HG02970 (cell line): ENCODE data around the gene CADPS.

Experiments
- ATAC-seq: cut with Tn5 transposase; IDR thresholded peaks from one replicate; pipeline ENCODE4 v1.9.1; 2021; ENCODE audit warnings: mild to moderate bottlenecking, moderate library complexity, moderate number of reproducible peaks; ENCODE audit not compliant: unreplicated experiment, low FRiP score

Gene CADPS

GRCh38 chr3:62567097-62568021 lies 307.9 kb downstream of the CADPS start:
- ATAC-seq, result no peak

DNA sequence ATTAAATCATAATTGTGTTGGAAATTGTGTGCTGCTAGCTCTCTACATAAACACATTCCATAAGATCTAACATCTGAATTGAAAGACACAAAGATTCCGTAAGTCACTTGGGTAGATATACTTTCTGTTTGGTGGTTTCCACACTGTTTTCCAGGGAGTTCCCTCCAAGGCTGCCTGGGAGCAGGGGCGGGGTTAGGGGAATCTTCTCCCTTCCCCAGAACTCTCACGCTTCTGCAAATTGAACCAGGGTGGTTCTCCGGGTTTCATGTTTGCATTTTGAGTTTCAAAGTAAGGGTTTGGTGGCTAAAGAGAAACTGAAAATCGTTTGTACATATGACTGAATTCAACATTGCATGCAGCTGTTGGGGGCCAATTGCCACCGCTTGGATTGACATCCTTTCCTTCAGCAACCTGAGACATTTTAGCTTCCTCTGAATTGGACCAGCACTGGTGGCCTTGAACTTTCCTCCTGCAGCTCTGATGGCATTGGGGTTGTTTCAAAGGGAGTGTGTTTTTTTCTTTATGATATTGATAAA lies 309.1 kb downstream of the CADPS start:
- ATAC-seq, result no peak

DNA sequence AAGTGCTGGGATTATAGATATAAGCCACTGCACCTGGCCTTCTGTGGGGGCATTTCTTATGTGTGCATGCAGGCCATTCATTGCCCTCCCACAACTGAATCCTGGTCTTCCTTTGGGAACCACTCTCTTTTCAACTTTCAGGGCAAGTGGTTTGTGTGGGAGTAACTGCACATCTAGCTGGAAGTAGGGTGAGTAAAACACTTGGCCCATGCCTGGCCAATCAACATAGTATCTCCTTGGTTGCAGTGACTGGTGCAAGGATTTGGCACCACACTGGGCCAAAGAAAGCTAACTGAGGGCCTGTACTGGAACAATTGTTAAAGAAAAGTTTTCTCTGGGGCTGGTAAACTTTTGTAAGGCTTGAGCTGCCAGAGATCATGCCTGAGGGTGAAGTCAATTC lies 312.6 kb downstream of the CADPS start:
- ATAC-seq, result no peak

DNA sequence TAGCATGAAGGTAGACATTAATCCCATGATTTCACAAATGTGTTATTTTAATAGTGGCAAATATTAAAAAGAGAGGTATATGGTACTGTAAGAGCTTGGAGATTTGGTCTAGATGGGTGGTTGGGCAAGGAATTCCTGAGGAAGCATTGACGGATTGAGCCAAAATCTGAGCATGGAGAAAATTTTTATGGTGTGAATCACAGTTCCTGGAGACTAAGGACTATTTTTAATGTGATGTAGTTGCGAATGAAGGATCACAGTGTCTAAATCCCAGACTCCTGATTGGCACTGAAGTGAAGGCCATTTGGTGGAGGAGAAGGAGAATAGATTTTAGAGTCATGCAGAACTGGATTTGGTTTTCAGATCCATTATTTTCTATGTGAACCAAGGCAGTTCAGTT lies 313.2 kb downstream of the CADPS start:
- ATAC-seq, result no peak

- no peak for ATAC-seq
These were observed 315.3 kb downstream of the CADPS start for GRCh38 chr3:62559831-62560445.

DNA sequence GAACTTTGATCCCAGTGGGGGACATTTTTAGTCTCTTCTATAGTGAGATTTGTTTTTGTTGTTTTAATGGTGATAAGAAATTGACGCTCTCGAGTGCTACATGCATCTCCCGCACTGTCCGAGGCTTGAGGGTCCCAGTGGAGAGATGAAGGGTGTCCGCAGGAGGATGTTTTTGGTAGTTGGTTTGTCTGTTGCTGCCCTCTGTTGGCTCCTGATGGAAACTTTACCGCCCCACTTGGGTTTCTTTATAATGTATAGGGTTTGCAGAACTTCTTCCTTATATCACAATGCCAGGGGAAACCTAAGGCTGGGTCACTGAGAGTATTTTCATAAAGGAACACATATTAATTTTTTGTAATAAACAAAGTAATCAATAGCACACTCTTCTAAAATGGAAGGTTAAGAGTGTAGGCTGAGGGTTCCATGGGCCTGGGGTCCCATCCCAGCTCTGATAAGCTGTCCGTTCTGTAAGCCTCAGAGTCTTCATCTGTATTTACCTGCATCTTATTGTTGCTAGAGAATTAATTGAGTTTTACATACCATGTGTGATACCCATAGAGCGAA lies 316.6 kb downstream of the CADPS start:
- no peak for ATAC-seq

- no peak for ATAC-seq
These were observed 317.2 kb downstream of the CADPS start for GRCh38 chr3:62557983-62558382.

GRCh38 chr3:62557450-62557849 lies 317.8 kb downstream of the CADPS start:
- no peak for ATAC-seq

DNA sequence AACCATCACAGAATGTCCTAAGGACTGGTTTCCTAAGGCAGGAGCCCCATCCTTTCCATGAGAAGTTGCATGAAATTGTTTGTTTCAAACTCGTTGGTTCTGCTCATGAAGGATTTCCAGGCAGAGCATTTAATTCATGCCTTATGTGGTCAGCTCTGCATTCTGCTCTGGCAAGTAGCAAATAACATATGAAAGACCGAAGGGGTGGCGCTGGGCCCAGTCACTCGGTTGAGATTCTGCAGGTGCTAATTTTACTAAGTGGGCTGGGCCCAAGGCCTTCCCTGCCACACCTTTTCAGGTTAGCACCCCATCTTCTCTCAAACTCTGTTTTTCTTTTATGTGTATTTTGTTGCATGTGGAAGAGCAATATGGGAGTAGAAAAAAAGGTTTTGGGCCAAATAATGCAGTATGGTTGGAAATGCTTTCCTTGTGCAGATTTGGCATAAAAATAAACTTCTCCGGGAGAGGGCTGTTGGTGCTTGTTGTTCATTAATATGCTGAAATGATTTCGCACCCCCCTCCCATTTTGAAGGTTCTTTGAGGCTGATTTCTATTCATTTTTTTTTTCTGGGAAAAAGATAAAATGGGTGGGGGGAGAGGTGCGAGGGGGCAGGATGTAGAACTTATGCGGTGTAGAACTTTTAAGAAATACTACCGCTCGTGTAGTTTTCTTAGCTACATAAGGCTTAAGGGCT lies 318.9 kb downstream of the CADPS start:
- ATAC-seq, result no peak

GRCh38 chr3:62554264-62554799 lies 320.9 kb downstream of the CADPS start:
- no peak for ATAC-seq

GRCh38 chr3:62553811-62554210 lies 321.4 kb downstream of the CADPS start:
- ATAC-seq, result no peak

GRCh38 chr3:62551556-62551955 lies 323.7 kb downstream of the CADPS start:
- no peak for ATAC-seq

DNA sequence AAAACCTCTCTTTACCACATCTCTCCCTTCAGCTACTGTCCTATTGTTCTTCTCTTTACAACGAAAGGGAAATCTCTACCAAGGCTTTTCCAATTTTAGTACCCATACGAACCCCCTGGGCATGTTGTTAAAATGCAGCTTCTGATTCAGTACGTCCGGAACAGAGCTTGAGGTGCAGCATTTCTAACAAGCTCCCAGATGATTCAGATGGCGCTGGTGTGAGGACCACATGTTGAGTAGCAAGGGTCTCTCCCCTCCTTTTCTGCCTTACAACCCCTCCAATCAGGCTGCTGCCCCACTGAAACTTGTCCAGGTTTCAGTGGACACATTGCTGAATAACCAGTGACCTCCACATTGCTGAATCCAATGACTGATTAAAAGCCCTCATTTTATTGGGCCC lies 324.8 kb downstream of the CADPS start:
- no peak for ATAC-seq

- ATAC-seq, result no peak
These were observed 326.5 kb downstream of the CADPS start for GRCh38 chr3:62548528-62549205.

DNA sequence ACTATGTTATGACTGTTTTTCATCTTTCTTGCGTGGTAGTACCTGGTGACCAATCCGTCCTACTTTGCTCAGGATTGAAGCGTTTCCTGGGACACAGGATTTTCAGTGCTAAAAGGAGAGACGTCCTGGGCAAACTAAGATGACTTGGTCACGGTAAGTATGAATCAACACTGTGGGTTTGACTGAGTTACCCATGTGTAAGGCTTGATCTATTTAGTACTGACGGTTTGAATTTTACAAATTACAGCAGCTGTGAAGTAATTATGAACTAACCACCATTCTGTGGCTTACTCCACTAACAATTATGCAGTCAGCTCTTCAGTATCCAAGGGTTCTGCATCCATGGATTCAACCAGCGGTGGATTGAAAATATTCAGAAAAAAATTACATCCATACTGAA lies 328.9 kb downstream of the CADPS start:
- ATAC-seq, result no peak

DNA sequence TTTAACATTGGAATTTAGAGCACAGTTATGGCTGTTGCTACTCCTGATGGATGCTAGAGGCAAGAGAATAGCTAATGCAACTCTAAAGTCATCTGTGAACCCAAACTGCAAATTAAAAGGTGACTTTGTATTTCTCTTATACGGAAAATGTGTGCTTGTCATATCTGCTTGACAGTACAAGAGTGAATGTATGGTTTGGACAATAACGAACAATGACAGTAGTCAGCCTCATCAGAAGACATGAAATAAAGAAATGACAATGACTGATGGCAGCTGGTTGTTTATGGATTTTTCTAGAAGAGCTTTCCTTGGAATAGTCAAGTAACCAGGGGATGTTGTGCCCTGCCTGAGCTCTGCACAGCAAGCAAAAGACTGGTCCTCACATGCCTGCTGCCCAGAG lies 333.0 kb downstream of the CADPS start:
- no peak for ATAC-seq

- ATAC-seq, result no peak
These were observed 335.5 kb downstream of the CADPS start for GRCh38 chr3:62539762-62540161.

DNA sequence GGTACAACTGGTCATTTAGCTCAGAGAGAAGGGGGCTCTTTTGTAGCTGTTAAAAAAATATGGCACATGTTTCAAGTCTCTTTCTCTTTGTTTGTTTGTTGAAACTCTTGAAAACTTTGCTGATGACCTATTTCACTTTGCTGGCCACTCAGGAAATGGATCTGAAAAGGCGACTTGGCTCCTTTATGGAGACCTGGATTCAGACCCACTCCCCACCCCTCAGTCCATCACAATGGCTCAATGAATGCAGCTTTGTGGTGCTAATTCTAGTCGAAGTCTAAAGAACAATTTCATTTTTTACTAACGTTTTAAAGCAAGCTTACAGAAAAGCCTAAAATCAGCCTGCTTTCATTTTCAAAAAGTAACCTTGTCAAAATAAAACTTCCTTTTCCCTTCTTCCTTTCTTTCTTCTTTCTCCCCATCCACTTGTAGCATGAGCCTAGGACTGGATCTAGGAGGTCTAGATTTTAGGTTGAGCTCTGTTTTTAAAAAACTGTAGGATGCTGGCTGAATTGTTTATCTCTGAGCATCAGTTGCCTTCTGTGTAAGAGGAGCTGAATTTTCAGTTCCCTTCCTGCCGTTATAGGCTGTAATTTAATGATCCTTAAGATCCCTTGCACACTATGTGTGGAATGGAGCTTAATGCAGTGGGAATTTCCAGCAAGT lies 336.4 kb downstream of the CADPS start:
- no peak for ATAC-seq

DNA sequence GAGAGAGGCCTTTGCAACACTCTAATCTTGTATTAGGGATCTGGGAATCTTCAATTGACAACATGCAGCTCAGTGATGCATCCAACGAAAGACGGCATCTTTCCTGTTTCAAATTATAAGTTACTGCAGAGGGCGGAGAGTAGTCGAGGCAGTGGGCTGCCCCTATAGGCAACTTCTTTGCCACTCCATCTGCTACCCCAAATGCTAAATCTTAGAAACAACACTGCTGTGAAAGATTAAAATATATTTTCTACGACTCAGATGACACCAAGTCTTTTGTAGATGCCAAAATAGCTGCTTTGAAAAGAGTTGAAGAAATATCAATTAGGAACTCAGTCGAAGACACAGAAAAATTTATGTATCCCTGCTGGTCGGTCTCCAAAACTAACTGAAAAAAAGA lies 340.9 kb downstream of the CADPS start:
- no peak for ATAC-seq
